GM18907 (cell line): ENCODE data around the gene ADAM33.

Experiments
- ATAC-seq: cut with Tn5 transposase; IDR thresholded peaks from one replicate; pipeline ENCODE4 v1.9.1; 2021; ENCODE audit warnings: mild to moderate bottlenecking, moderate library complexity; ENCODE audit not compliant: unreplicated experiment

Gene ADAM33

GRCh38 chr20:3687655-3688054 lies 5.8 kb upstream of the ADAM33 start:
- no peak for ATAC-seq

GRCh38 chr20:3686867-3687321 lies 5.1 kb upstream of the ADAM33 start:
- ATAC-seq, result no peak

- ATAC-seq, result no peak
Observed at GRCh38 chr20:3686421-3686820, 4.6 kb upstream of the ADAM33 start.

DNA sequence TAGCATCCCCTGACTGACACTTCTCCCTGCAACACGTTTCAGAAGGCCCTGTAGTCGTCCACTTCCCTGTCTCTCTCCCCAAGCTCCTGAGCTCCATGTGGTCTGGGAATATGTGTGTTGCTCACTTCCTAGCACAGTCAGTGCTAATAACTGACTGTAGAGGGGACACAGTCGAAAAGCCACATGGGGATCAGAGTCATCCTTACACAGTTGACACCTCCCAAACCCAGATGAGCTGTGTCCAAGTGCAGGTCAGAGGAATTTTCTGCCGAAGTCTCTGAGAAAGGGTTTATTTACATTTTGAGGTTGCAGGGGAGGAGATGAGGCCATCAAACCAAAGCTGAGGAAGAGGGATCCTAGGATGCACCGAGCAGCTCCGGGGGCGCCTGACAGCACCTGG lies 3.5 kb upstream of the ADAM33 start:
- no peak for ATAC-seq

GRCh38 chr20:3681352-3681930 lies 369 bp downstream of the ADAM33 start:
- no peak for ATAC-seq

DNA sequence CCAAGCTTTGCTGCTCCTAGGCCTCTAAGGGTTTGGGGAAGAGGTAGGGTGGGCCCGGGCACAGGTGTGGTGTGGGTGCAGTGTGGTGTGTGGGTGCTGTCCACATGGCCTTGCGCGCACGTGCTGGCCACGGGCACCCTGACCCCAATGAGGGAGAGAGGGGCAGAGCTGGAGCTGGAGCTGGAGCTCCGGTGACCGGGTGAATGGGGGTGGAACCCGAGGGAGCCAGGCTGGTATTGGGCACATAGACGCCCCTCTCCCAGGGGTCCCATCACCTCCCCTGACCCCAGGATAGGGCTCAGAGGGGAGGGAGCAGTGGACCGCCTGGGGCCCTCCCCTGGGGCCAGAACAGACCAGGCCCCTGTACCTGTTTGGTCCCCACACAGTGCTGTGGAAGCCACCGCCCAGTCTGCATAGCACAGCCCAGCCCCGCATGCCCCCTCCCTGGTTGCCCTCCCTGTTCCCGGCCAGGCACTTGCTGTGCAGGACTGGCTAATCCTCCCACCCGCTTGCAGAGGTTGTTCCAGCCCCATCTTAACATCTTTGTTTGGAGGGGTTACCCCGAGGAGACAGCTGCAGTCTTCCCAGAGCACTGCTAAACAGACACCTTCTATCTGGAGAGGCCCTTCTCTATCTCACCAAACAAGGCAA lies 984 bp downstream of the ADAM33 start:
- ATAC-seq, result no peak

DNA sequence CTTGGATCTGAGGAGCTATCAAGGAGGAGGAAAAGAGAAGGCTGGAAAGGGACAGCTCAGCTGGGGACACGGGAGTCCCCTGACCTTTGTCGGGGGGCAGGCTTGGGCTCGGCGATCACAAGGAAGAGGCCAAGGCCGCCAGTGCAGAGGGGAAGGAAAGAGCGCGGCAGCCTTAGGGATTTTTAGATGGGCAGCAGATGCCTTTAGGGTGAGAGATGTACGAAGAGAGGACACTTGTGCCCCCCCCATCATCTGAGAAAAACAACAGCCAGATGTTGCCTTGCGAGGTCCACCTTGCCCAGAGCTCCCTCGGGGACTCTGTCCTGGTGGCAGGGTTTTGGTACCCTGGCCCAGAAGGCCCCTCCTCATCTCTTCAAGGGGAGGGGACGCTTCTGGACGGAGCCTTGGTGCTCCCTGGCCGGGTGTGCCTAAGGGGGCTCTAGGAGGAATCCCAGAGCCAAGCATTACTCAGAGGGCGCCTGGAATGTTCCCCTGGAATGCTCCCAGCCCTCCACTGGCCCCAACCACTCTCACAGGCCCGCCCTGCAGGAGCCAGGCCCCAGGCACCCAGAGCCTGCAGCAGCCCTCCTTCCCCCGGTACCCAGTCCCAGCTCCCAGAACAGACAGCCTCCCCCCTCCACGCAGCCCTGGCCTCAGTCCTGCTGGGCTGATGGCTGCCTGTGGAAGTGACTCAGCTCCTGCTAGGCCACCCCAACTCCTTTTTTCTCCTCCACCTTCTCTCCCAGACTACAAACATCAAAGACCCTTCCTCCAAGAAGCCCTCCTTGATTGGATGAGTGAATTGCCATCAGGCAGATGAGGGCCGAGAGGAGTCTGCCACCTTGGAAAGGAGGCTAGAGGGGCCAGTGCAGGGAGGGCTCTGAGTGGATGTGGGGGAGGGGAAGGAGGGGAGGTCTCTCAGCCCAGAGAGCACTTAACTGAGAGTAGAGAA lies 1.8 kb downstream of the ADAM33 start:
- no peak for ATAC-seq

DNA sequence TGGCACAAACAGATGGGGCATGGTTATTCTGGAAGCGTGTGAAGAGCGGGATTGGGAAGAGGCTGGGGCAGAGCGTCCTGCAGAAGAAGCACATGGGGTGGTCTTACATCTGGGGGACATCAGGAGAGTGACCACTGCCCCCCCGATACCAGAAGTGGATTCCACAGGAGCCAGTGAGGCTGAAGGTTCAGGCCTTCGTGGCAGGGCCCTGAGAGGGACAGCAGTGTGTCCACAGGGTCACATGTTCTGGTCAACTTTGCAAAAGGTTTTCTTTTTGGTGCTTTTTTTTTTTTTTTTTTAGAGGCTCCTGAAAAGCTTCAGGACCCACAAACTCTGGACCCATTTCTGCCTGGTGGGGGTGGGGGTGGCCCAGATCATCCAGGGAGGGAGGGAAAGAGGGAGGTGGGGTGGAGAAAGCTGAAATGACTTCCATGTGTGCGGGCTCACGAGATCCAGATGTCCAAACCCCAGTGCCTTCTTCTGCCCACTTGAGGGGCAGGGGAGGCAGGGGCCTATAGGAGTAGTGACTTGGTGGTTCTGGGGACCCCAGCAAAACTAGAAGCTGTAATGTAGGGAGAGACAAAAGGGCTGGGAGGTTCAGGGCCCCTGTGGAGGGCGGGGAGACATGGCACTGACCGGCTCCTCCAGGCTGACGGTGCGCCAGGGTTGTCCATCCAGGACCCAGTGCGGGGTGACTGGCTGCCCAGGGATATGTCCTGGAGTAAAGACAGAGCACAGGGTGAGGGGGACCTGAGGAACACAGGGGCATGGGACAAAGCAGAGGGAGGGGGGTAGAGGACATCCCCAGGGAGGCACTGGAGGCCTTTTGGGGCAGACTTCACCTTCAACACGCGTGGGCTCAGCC lies 2.7 kb downstream of the ADAM33 start:
- no peak for ATAC-seq

DNA sequence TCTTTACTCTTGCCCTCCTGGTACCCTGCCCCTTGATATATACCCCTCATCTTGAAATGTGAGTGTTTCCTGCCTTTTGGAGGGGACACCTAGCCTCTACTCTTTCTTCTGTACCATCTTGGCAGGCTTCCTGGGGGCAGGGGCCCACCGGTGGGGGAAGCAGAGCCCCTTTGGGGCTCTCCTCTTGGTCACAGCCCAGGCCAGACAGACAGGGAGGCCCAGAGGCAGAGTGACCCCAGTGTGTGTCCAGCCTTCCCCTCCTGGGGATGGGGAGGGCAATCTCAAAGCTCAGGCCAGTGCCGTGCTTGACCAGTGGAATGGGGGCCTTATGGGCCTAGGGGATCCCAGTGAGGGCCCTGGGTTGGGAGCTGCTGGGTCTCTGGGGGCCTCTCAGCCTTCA lies 3.6 kb downstream of the ADAM33 start:
- no peak for ATAC-seq

DNA sequence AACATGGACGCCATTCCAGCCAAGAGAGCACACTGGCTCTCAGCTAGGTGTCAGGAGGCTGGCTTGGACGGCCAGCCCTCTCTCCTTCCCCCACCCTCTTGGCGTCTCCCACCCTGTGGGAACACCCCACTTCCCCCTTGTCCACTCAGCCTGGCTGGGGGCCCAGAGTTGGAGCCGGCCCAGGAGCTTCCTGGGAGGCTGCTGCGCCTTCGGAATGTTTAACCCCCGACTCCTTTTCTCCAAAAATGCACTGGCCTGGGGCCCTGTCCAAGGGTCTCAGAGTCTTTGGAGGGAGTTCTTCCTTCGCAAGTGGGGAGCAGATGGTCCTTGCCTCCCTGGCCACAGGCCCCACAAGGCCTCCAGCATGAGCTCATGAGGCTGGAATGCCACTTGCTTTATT lies 4.1 kb downstream of the ADAM33 start:
- no peak for ATAC-seq

DNA sequence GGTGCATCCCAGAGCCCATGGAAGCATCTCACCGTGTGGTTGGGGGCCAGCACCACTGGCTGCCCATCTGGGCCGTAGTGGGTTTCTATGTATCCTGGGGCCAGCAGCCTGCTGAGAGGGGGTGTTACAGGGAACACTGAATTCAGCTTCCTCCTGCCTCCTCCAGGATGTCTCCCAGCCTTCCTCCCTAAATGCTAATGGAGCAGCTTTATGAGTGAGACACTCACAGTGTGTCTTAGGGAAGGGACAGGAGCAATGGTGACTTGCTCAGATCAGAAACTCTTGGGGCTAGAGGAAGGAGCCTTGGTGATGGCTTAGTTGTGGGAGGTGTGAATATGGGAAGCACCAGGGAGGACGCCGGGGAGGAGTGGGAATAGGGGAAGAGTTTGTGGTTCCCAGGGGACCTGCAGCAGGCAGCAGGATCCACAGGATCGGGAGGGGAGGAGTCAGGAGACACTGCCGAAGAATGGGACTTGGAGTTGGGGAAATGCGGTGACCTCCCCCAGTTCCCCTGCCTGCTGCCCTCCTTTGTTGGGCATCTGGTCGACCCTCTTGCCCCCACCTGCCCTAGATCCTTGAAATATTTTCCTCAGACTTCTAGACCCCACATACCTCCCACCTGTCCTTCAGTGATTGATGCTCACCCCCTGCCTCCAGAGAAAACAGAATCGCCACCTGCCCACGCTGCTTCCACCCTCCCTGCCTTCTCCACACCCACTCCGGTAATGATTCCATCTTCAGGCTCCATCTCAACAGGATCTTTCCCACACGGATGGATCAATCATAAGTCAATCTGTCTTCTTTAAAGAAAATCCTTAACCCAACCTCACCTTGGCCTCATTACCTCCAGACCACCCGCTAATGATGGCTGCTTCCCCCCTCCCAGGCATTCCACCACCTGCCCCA lies 6.6 kb downstream of the ADAM33 start:
- ATAC-seq, result no peak

- ATAC-seq, result no peak
Observed at GRCh38 chr20:3674447-3674846, 7.4 kb downstream of the ADAM33 start.

DNA sequence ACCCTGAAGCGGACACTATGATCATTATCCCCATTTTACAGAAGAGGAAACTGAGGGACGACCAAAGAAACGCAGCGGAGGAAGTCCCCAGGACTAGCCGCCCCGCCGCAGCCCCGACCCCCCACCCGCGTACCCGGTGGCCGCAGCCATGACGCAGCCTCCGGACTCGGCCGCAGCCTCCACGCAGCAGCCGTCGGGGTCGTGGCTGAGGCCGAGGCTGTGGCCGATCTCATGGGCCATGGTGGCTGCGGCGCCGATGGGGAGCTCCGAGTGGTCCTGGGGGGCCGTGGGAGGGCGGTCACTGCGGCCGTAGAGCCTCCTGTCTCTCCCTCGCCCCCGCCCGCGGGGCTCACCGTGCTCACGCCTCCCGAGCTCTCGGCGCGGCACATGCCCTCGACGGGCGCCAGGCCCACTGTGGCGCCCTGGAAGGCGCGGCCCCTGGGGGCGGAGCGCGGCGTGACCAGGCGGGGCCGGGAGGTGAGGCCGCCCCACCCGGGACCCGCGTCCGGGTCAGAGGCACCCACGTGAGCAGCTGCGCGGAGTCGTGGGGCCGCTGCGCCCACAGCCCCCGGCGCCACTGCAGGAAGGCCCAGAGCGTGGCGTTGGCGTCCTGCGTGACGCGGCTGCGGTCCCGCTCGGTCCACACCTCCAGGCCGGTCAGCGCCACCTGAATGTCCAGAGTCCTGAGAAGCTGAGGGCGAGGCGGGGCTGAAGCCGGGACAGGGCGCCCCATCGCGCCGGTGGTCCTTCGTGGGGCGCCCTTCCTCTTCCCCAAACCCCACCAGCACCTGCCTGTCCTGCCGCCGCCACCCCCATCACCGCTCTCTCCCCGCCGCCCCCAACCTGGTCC lies 8.4 kb downstream of the ADAM33 start:
- no peak for ATAC-seq

DNA sequence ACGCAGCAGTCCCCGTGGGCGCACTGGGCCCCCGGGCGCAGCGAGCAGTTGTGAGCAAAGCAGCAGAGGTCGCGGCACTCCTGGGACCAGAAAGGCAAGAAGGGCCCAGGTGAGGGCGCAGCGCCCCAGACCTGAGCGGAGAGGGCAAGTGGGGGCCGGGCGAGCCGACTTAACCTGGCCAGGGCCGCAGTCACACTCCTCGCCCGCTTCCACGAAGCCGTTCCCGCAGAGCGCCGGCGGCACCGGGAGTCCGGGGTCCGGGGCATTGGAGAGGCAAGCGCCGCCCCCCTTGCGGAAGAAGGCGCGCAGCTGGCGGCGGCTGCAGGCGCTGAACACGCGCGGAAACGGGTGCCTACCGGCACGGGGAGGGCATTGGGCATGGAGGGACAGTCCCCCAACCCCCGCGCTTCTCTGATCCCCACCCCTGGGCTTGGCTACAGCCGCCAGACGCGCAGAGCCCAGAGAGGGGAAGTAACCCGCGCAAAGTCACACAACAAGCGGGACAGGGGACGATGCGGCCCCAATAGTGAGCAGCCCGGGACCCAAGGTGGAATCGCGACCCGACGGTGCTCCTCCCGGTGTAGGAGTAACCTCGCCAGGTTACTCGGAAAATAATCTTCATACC lies 9.2 kb downstream of the ADAM33 start:
- ATAC-seq, result no peak

GRCh38 chr20:3671986-3672546 lies 9.7 kb downstream of the ADAM33 start:
- no peak for ATAC-seq

- no peak for ATAC-seq
Observed at GRCh38 chr20:3670945-3671344, 10.9 kb downstream of the ADAM33 start.

GRCh38 chr20:3670511-3670910 lies 11.3 kb downstream of the ADAM33 start:
- no peak for ATAC-seq

- no peak for ATAC-seq
Observed at GRCh38 chr20:3669710-3670367, 12.0 kb downstream of the ADAM33 start.
